HCT116 (cell line): ENCODE measurements around the gene RRBP1. TPM values are rescaled to one million over a fixed set of nuclear protein-coding genes. Genes with fewer than 3 reads are reported as not detected.

ENCODE experiments used
- ATAC-seq: fragments of 200-7000 bp; cut with Tn5 transposase; 2 replicates; pipeline ENCODE4 v1.9.1; 2020; ENCODE audit warnings: mild to moderate bottlenecking, moderate library complexity
- BruUV-seq: library from RNA; stranded (reverse); fragments of 400-500 nt; replicated peaks from 2 replicates; lab custom pipeline; 2021; lab: Mats Ljungman, UMichigan
- CTCF ChIA-PET: fragments of 300-600 bp; sonication (Branson Sonifier 250); formaldehyde crosslinking; loops from one replicate; lab custom pipeline; 2021; ENCODE audit warnings: antibody characterized with exemption; lab: Charles Lee
- POLR2A ChIA-PET: fragments of 300-600, 350-600 bp; sonication (Branson Sonifier 250); formaldehyde crosslinking; loops from one replicate; lab custom pipeline; 2021; ENCODE audit warnings: antibody characterized with exemption; lab: Charles Lee
- RAD21 ChIA-PET, 2 experiments: fragments of 300-600 bp; sonication (Branson Sonifier 250); formaldehyde crosslinking; loops; one replicate each; lab custom pipeline; 2023; ENCODE audit warnings: low total read pairs in 2 of 2; ENCODE audit not compliant: uncharacterized antibody in 2 of 2, unreplicated experiment in 2 of 2, low non-redundant PET in 1 of 2; lab: Charles Lee
- DNase-seq: peaks from one replicate; pipeline ENCODE4 v3.0.0-alpha.2; 2010; ENCODE audit warnings: low read depth, low spot score
- H2AFZ ChIP-seq: fragments of 200-600 bp; shearing (Covaris generic), sonication (generic); 2 replicates; pipeline ENCODE4 v1.6.1; 2017; ENCODE audit warnings: low read depth, mixed run types, mixed read lengths, antibody characterized with exemption, low read length; ENCODE audit not compliant: poor library complexity, severe bottlenecking
- H3K27ac ChIP-seq: 2 replicates; pipeline ENCODE4 v1.5.1; 2012; ENCODE audit warnings: low read depth, low read length
- H3K27me3 ChIP-seq: fragments of 200-600 bp; sonication (generic); 2 replicates; pipeline ENCODE4 v1.6.1; 2016; ENCODE audit warnings: mixed run types, low read length, mixed read lengths; ENCODE audit not compliant: insufficient read depth
- H3K36me3 ChIP-seq, 2 experiments: fragments of 200-500 bp in 1 of 2; fragments of 200-600 bp in 1 of 2; sonication (Bioruptor generic) in 1 of 2; sonication (generic) in 1 of 2; 2 replicates each; pipeline versions ENCODE4 v1.5.1 to v1.6.1; 2014 to 2016; ENCODE audit warnings: low read length in 2 of 2, inconsistent platforms in 1 of 2, mixed read lengths in 1 of 2, mixed run types in 1 of 2; ENCODE audit not compliant: insufficient read depth in 2 of 2, control insufficient read depth in 1 of 2
- H3K4me1 ChIP-seq, 2 experiments: fragments of 200-600 bp in 1 of 2; sonication (generic) in 1 of 2; 2 replicates each; pipeline versions ENCODE4 v1.5.1 to v1.6.1; 2012 to 2017; ENCODE audit warnings: low read length in 2 of 2, inconsistent platforms in 1 of 2, mild to moderate bottlenecking in 1 of 2, mixed read lengths in 1 of 2, mixed run types in 1 of 2, moderate library complexity in 1 of 2; ENCODE audit not compliant: insufficient read depth in 2 of 2, control insufficient read depth in 1 of 2
- H3K4me2 ChIP-seq: fragments of 200-600 bp; sonication (generic); 2 replicates; pipeline ENCODE4 v1.6.1; 2017; ENCODE audit warnings: mixed run types, low read length, mixed read lengths
- H3K4me3 ChIP-seq, 2 experiments: fragments of 200-600 bp in 1 of 2; sonication (generic) in 1 of 2; replicated peaks in 1 of 2; 2 replicates each; pipeline ENCODE4 v1.5.1; 2011 to 2016; ENCODE audit warnings: low read length in 2 of 2, control low read depth in 1 of 2, low read depth in 1 of 2, mild to moderate bottlenecking in 1 of 2, mixed read lengths in 1 of 2, mixed run types in 1 of 2
- H3K79me2 ChIP-seq: fragments of 200-600 bp; sonication (generic); 2 replicates; pipeline ENCODE4 v1.6.1; 2017; ENCODE audit warnings: mild to moderate bottlenecking, mixed run types, low read length, moderate library complexity, mixed read lengths; ENCODE audit not compliant: insufficient read depth
- H3K9ac ChIP-seq: fragments of 200-600 bp; sonication (generic); 2 replicates; pipeline ENCODE4 v1.6.1; 2016; ENCODE audit warnings: low read length, mixed read lengths
- H3K9me2 ChIP-seq: fragments of 200-600 bp; sonication (generic), shearing (Covaris generic); 2 replicates; pipeline ENCODE4 v1.6.1; 2017; ENCODE audit warnings: mixed run types, mild to moderate bottlenecking, moderate library complexity; ENCODE audit not compliant: insufficient read depth
- H3K9me3 ChIP-seq, 2 experiments: fragments of 200-500 bp in 1 of 2; fragments of 200-600 bp in 1 of 2; sonication (Bioruptor generic) in 1 of 2; sonication (generic) in 1 of 2; 2 replicates each; pipeline ENCODE4 v1.6.1; 2014 to 2017; ENCODE audit warnings: low read length in 2 of 2, mixed read lengths in 2 of 2, inconsistent platforms in 1 of 2, low read depth in 1 of 2, mild to moderate bottlenecking in 1 of 2, mixed run types in 1 of 2, moderate library complexity in 1 of 2; ENCODE audit not compliant: control insufficient read depth in 1 of 2, insufficient read depth in 1 of 2
- H4K20me1 ChIP-seq: fragments of 200-600 bp; sonication (generic), shearing (Covaris generic); 2 replicates; pipeline ENCODE4 v1.6.1; 2017; ENCODE audit warnings: mixed run types, mild to moderate bottlenecking, moderate library complexity; ENCODE audit not compliant: insufficient read depth
- ATF3 ChIP-seq: IDR thresholded peaks from 2 replicates; pipeline ENCODE4 v1.6.1; 2012
- CBX3 ChIP-seq: IDR thresholded peaks from 2 replicates; pipeline ENCODE4 v1.6.1; 2012; ENCODE audit warnings: low read depth
- CEBPB ChIP-seq: IDR thresholded peaks from 2 replicates; pipeline ENCODE4 v1.6.1; 2012; ENCODE audit warnings: low read depth
- CTCF ChIP-seq, 3 experiments: fragments of 200-600 bp in 1 of 3; sonication (generic) in 1 of 3; IDR thresholded peaks in 2 of 3; conservative IDR thresholded peaks in 1 of 3; 2 replicates each; pipeline ENCODE4 v1.5.1; 2012 to 2017; ENCODE audit warnings: low read depth in 2 of 3, low read length in 2 of 3, antibody characterized with exemption in 1 of 3, borderline replicate concordance in 1 of 3, control low read depth in 1 of 3, mild to moderate bottlenecking in 1 of 3, mixed read lengths in 1 of 3, mixed run types in 1 of 3, moderate library complexity in 1 of 3; ENCODE audit not compliant: insufficient read depth in 1 of 3
- EZH2 ChIP-seq: fragments of 200-600 bp; sonication (generic); IDR thresholded peaks from 2 replicates; pipeline ENCODE4 v1.6.1; 2017; ENCODE audit warnings: antibody characterized with exemption, mixed run types
- FOSL1 ChIP-seq: IDR thresholded peaks from 2 replicates; pipeline ENCODE4 v1.6.1; 2012; ENCODE audit warnings: low read depth
- MAX ChIP-seq: IDR thresholded peaks from 2 replicates; pipeline ENCODE4 v1.6.1; 2012
- POLR2A ChIP-seq: IDR thresholded peaks from 2 replicates; pipeline ENCODE4 v1.7.0; 2011; ENCODE audit warnings: borderline replicate concordance; ENCODE audit not compliant: insufficient read depth, insufficient read length; ENCODE audit errors: extremely low read depth
- RAD21 ChIP-seq: IDR thresholded peaks from 2 replicates; pipeline ENCODE4 v1.6.1; 2012; ENCODE audit warnings: low read depth, mild to moderate bottlenecking
- REST ChIP-seq: IDR thresholded peaks from 2 replicates; pipeline ENCODE4 v1.6.1; 2012; ENCODE audit warnings: low read depth
- SIN3A ChIP-seq: IDR thresholded peaks from 2 replicates; pipeline ENCODE4 v1.6.1; 2012; ENCODE audit warnings: low read depth
- SP1 ChIP-seq: IDR thresholded peaks from 2 replicates; pipeline ENCODE4 v1.6.1; 2012; ENCODE audit warnings: low read depth
- ZBTB33 ChIP-seq: IDR thresholded peaks from 2 replicates; pipeline ENCODE4 v1.6.1; 2011; ENCODE audit warnings: mild to moderate bottlenecking, low read length, moderate library complexity; ENCODE audit not compliant: insufficient replicate concordance; ENCODE audit errors: extremely low read depth
- ZFX ChIP-seq: fragments of 450-650 bp; IDR thresholded peaks from 2 replicates; pipeline ENCODE4 v1.6.1; 2017
- intact Hi-C: fragments of 100-400 bp; cut with micrococcal nuclease; formaldehyde crosslinking; loops from 2 replicates; pipeline ENCODE4 v1.10.0; 2022
- total RNA-seq: library from RNA; stranded (reverse); gene quantifications from one replicate; pipeline ENCODE4 v1.2.1, GENCODE V29; 2021; ENCODE audit not compliant: unreplicated experiment

RRBP1 gene
- total RNA-seq, 1 experiment from 2014 or later: 123 TPM

GRCh38 chr20:17684077-17684888 lies 2.2 kb upstream of the RRBP1 start (continued):
- TF ChIP-seq CTCF (IDR thresholded peaks at IDR 0.05 in 2 of 3, conservative IDR thresholded peaks at IDR 0.05 in 1 of 3; ENCODE audit: borderline replicate concordance in 1 of 3, insufficient read depth in 1 of 3, low read depth in 2 of 3, low read length in 2 of 3) (no peak), SP1 (no peak), ZBTB33 (no peak)

- Histone ChIP-seq H3K79me2 (peaks cover 25% of the 10 kb centered on the region), H3K9me2 (no peaks in the 10 kb centered on the region), H3K27ac (no peak overlapping the region), H3K4me3 (no peak overlapping the region; a peak in 1 of 4 replicates), H3K27me3 (peaks cover 12% of the 10 kb centered on the region; the same call in 1 of the 2 replicates), H3K4me1 (peaks cover 22 to 30% of the 10 kb centered on the region in 2 experiments), H4K20me1 (no peaks in the 10 kb centered on the region), H3K4me2 (peak overlapping the region; percentile 83; the same call in 1 of the 2 replicates), H3K36me3 (peaks cover 7 to 10% of the 10 kb centered on the region in 2 experiments; a peak in 2 of 4 replicates), H3K9ac (no peak overlapping the region), H2AFZ (no peak overlapping the region), H3K9me3 (no peaks in the 10 kb centered on the region)
- ChIA-PET CTCF (interaction anchor here (0.6 to 2.0 kb wide), 23 partner anchors 8 to 256 kb away, joined by 3 to 18 read pairs (median 4); partner anchors contain the start of gene BANF2), RAD21 (interaction anchor here (0.9 to 1.2 kb wide), 2 partner anchors 215 to 255 kb away, joined by 4 read pairs; no protein-coding TSS in a partner anchor), POLR2A (interaction anchor here (1.1 to 2.1 kb wide), 7 partner anchors 8 to 214 kb away, joined by 3 to 9 read pairs (median 6); no protein-coding TSS in a partner anchor)
- ATAC-seq: no peak
- DNase-seq: no peak
- BruUV-seq: no TSS peak
- intact Hi-C loops: loop anchor here (2.0 kb wide), 1 partner anchor 159 kb away; no protein-coding TSS in a partner anchor
- no peak for TF ChIP-seq ATF3
- TF ChIP-seq POLR2A: no peak
- no peak for TF ChIP-seq FOSL1
- TF ChIP-seq MAX: no peak
- TF ChIP-seq CBX3: no peak
- TF ChIP-seq CEBPB: no peak
- no peak for TF ChIP-seq EZH2
- no peak for TF ChIP-seq SP1
- TF ChIP-seq SIN3A: no peak
- TF ChIP-seq ZFX: no peak
- no peak for TF ChIP-seq RAD21
- no peak for TF ChIP-seq REST
Measured at GRCh38 chr20:17683218-17684076, 1.4 kb upstream of the RRBP1 start.
